Measurements from ENCODE around the gene ISL1.

ISL1 gene

GRCh38 chr5:51383131-51384121 is at the start of gene ISL1:
TSS of gene ISL1 (plus strand) at chr5:51383448. CDS start at chr5:51383672, 224 bp downstream.
- DNase-seq (ENCODE audit: low spot score), result peak; percentile 33

- no peak for DNase-seq (ENCODE audit: low spot score)
Observed at GRCh38 chr5:51336878-51337277, 46.4 kb upstream of the ISL1 start.

GRCh38 chr5:51345106-51345505 is 38.1 kb upstream of the ISL1 start:
- DNase-seq (ENCODE audit: low spot score), result no peak

GRCh38 chr5:51347157-51347556 is 36.1 kb upstream of the ISL1 start:
- DNase-seq (ENCODE audit: low spot score), result no peak

GRCh38 chr5:51347704-51348103 is 35.5 kb upstream of the ISL1 start:
- DNase-seq (ENCODE audit: low spot score), result no peak

- no peak for DNase-seq (ENCODE audit: low spot score)
Observed at GRCh38 chr5:51371052-51371451, 12.2 kb upstream of the ISL1 start.

GRCh38 chr5:51373880-51374523 is 9.2 kb upstream of the ISL1 start:
- no peak for DNase-seq (ENCODE audit: low spot score)

GRCh38 chr5:51375084-51375483 is 8.2 kb upstream of the ISL1 start:
- DNase-seq (ENCODE audit: low spot score), result no peak

GRCh38 chr5:51376509-51376908 is 6.7 kb upstream of the ISL1 start:
- DNase-seq (ENCODE audit: low spot score), result no peak

- no peak for DNase-seq (ENCODE audit: low spot score)
Observed at GRCh38 chr5:51377151-51378060, 5.8 kb upstream of the ISL1 start.

GRCh38 chr5:51378061-51378409 is 5.2 kb upstream of the ISL1 start:
- no peak for DNase-seq (ENCODE audit: low spot score)

- no peak for DNase-seq (ENCODE audit: low spot score)
Observed at GRCh38 chr5:51378448-51379330, 4.6 kb upstream of the ISL1 start.

GRCh38 chr5:51379331-51379700 is 3.9 kb upstream of the ISL1 start:
- DNase-seq (ENCODE audit: low spot score), result no peak

- no peak for DNase-seq (ENCODE audit: low spot score)
Observed at GRCh38 chr5:51380603-51381207, 2.5 kb upstream of the ISL1 start.

- DNase-seq (ENCODE audit: low spot score), result no peak
Observed at GRCh38 chr5:51381761-51382474, 1.3 kb upstream of the ISL1 start.

- DNase-seq (ENCODE audit: low spot score), result no peak
Observed at GRCh38 chr5:51382521-51383130, 622 bp upstream of the ISL1 start.

- DNase-seq (ENCODE audit: low spot score), result no peak
Observed at GRCh38 chr5:51384281-51384840, 1.1 kb downstream of the ISL1 start.

GRCh38 chr5:51385216-51385615 is 2.0 kb downstream of the ISL1 start:
- DNase-seq (ENCODE audit: low spot score), result no peak

Measured in globus pallidus (tissue), 1 donor.